Mucosa of stomach (tissue), 1 donor: ENCODE data around the gene CHRM1.
A peak's percentile ranks its signal among the peaks of the same experiment; 100 is the strongest.
"Not testable (repeated sequence)": the region's sequence is repeated elsewhere in the genome, so short reads cannot be mapped to it uniquely, and the experiment has no call there.

Source experiments
- H3K27me3 ChIP-seq: one replicate; pipeline ENCODE4 v1.7.0; 2013; ENCODE audit warnings: mild to moderate bottlenecking, low read length; ENCODE audit not compliant: control insufficient read depth, insufficient read depth
- H3K36me3 ChIP-seq: one replicate; pipeline ENCODE4 v1.7.0; 2013; ENCODE audit warnings: low read length; ENCODE audit not compliant: control insufficient read depth, insufficient read depth
- H3K4me1 ChIP-seq: one replicate; pipeline ENCODE4 v1.7.0; 2013; ENCODE audit warnings: mild to moderate bottlenecking, low read length; ENCODE audit not compliant: control insufficient read depth, insufficient read depth
- H3K4me3 ChIP-seq: one replicate; pipeline ENCODE4 v1.7.0; 2013; ENCODE audit warnings: low read length
- H3K9ac ChIP-seq: one replicate; pipeline ENCODE4 v1.7.0; 2013; ENCODE audit warnings: mild to moderate bottlenecking, low read length, moderate library complexity
- H3K9me3 ChIP-seq: one replicate; pipeline ENCODE4 v1.7.0; 2013; ENCODE audit warnings: mild to moderate bottlenecking, low read length, moderate library complexity; ENCODE audit not compliant: control insufficient read depth
- donor health status: Pancreatic carcinoma.

Gene CHRM1

GRCh38 chr11:62937528-62937927 lies 16.4 kb upstream of the CHRM1 start:
- H3K9me3 ChIP-seq, H3K36me3 ChIP-seq, H3K27me3 ChIP-seq, H3K9ac ChIP-seq, H3K4me3 ChIP-seq, H3K4me1 ChIP-seq: not testable (repeated sequence)

- Histone ChIP-seq H3K9me3 (no peaks in the 10 kb centered on the region), H3K4me1 (no peaks in the 10 kb centered on the region), H3K4me3 (no peak overlapping the region), H3K9ac (no peak overlapping the region), H3K36me3 (no peaks in the 10 kb centered on the region), H3K27me3 (no peaks in the 10 kb centered on the region)
Measured at GRCh38 chr11:62934496-62934785, 13.3 kb upstream of the CHRM1 start.

GRCh38 chr11:62933750-62934495 lies 12.8 kb upstream of the CHRM1 start:
- no peak overlapping the region for H3K4me3 ChIP-seq
- no peaks in the 10 kb centered on the region for H3K36me3 ChIP-seq
- H3K27me3 ChIP-seq: no peaks in the 10 kb centered on the region
- no peaks in the 10 kb centered on the region for H3K9me3 ChIP-seq
- no peaks in the 10 kb centered on the region for H3K4me1 ChIP-seq
- H3K9ac ChIP-seq: no peak overlapping the region

- Histone ChIP-seq H3K9me3 (no peaks in the 10 kb centered on the region), H3K4me1 (peaks cover 1% of the 10 kb centered on the region), H3K9ac (no peak overlapping the region), H3K4me3 (no peak overlapping the region), H3K36me3 (no peaks in the 10 kb centered on the region), H3K27me3 (peaks cover 6% of the 10 kb centered on the region)
Measured at GRCh38 chr11:62933285-62933684, 12.1 kb upstream of the CHRM1 start.

GRCh38 chr11:62931499-62932278 lies 10.5 kb upstream of the CHRM1 start:
- Histone ChIP-seq H3K4me1 (peaks cover 7% of the 10 kb centered on the region), H3K9ac (no peak overlapping the region), H3K4me3 (no peak overlapping the region), H3K27me3 (peaks cover 22% of the 10 kb centered on the region), H3K9me3 (no peaks in the 10 kb centered on the region), H3K36me3 (no peaks in the 10 kb centered on the region)

- no peak overlapping the region for H3K4me3 ChIP-seq
- no peaks in the 10 kb centered on the region for H3K36me3 ChIP-seq
- peaks cover 32% of the 10 kb centered on the region for H3K27me3 ChIP-seq
- no peaks in the 10 kb centered on the region for H3K9me3 ChIP-seq
- H3K4me1 ChIP-seq: peaks cover 18% of the 10 kb centered on the region
- H3K9ac ChIP-seq: no peak overlapping the region
Measured at GRCh38 chr11:62930666-62931065, 9.5 kb upstream of the CHRM1 start.

GRCh38 chr11:62930157-62930556 lies 9.0 kb upstream of the CHRM1 start:
- Histone ChIP-seq H3K4me3 (no peak overlapping the region), H3K27me3 (peaks cover 37% of the 10 kb centered on the region), H3K36me3 (no peaks in the 10 kb centered on the region), H3K9ac (no peak overlapping the region), H3K4me1 (peaks cover 19% of the 10 kb centered on the region), H3K9me3 (no peaks in the 10 kb centered on the region)

- H3K9ac ChIP-seq: no peak overlapping the region
- peaks cover 52% of the 10 kb centered on the region for H3K27me3 ChIP-seq
- H3K9me3 ChIP-seq: no peaks in the 10 kb centered on the region
- H3K4me3 ChIP-seq: no peak overlapping the region
- no peaks in the 10 kb centered on the region for H3K36me3 ChIP-seq
- H3K4me1 ChIP-seq: peaks cover 26% of the 10 kb centered on the region
Measured at GRCh38 chr11:62928011-62928410, 6.8 kb upstream of the CHRM1 start.

GRCh38 chr11:62926680-62927455 lies 5.7 kb upstream of the CHRM1 start:
- H3K27me3 ChIP-seq: peaks cover 64% of the 10 kb centered on the region
- no peak overlapping the region for H3K9ac ChIP-seq
- H3K9me3 ChIP-seq: no peaks in the 10 kb centered on the region
- H3K4me3 ChIP-seq: no peak overlapping the region
- H3K4me1 ChIP-seq: peaks cover 31% of the 10 kb centered on the region
- H3K36me3 ChIP-seq: no peaks in the 10 kb centered on the region

- peaks cover 38% of the 10 kb centered on the region for H3K4me1 ChIP-seq
- no peaks in the 10 kb centered on the region for H3K9me3 ChIP-seq
- no peaks in the 10 kb centered on the region for H3K36me3 ChIP-seq
- H3K27me3 ChIP-seq: peaks cover 70% of the 10 kb centered on the region
- no peak overlapping the region for H3K4me3 ChIP-seq
- peak overlapping the region; percentile 22 for H3K9ac ChIP-seq
Measured at GRCh38 chr11:62925745-62926679, 4.8 kb upstream of the CHRM1 start.

- Histone ChIP-seq H3K4me1 (peaks cover 41% of the 10 kb centered on the region), H3K9ac (no peak overlapping the region), H3K27me3 (peaks cover 76% of the 10 kb centered on the region), H3K4me3 (no peak overlapping the region), H3K9me3 (no peaks in the 10 kb centered on the region), H3K36me3 (no peaks in the 10 kb centered on the region)
Measured at GRCh38 chr11:62925308-62925707, 4.1 kb upstream of the CHRM1 start.
